GM18508 (cell line): ENCODE data around the gene VAMP1.

Experiments used
- ATAC-seq: cut with Tn5 transposase; IDR thresholded peaks from one replicate; pipeline ENCODE4 v1.9.1; 2021; ENCODE audit warnings: moderate number of reproducible peaks; ENCODE audit not compliant: insufficient read depth, unreplicated experiment

The VAMP1 gene

GRCh38 chr12:6452245-6452943, 18.1 kb downstream of the VAMP1 start:
- no peak for ATAC-seq

GRCh38 chr12:6451348-6452244, 18.9 kb downstream of the VAMP1 start, which contains the start of gene TAPBPL:
Gene TAPBPL, plus strand, starts transcription at chr12:6452042. Its CDS starts 207 bp downstream, at chr12:6452249.
- ATAC-seq, result no peak

GRCh38 chr12:6450869-6451347, 19.6 kb downstream of the VAMP1 start:
- ATAC-seq, result no peak

- no peak for ATAC-seq
Observed at GRCh38 chr12:6450091-6450868, 20.2 kb downstream of the VAMP1 start.

GRCh38 chr12:6444704-6445688, 25.5 kb downstream of the VAMP1 start, which contains the start of gene CD27:
Gene CD27, plus strand, starts transcription at chr12:6444955. Its CDS starts 141 bp downstream, at chr12:6445096.
- ATAC-seq, result no peak

GRCh38 chr12:6444031-6444430, 26.4 kb downstream of the VAMP1 start:
- ATAC-seq, result no peak

GRCh38 chr12:6443361-6443983, 27.0 kb downstream of the VAMP1 start:
- ATAC-seq, result no peak

- ATAC-seq, result no peak
Observed at GRCh38 chr12:6442836-6443235, 27.6 kb downstream of the VAMP1 start.

- ATAC-seq, result no peak
Observed at GRCh38 chr12:6440391-6440790, 30.1 kb downstream of the VAMP1 start.

- no peak for ATAC-seq
Observed at GRCh38 chr12:6438345-6438744, 32.1 kb downstream of the VAMP1 start.

- ATAC-seq, result no peak
Observed at GRCh38 chr12:6437586-6437985, 32.9 kb downstream of the VAMP1 start.

- no peak for ATAC-seq
Observed at GRCh38 chr12:6435961-6436715, 34.3 kb downstream of the VAMP1 start.

GRCh38 chr12:6434205-6435140, 36.0 kb downstream of the VAMP1 start:
- ATAC-seq, result no peak

- ATAC-seq, result no peak
Observed at GRCh38 chr12:6432991-6433390, 37.5 kb downstream of the VAMP1 start.

GRCh38 chr12:6430124-6430989, 40.1 kb downstream of the VAMP1 start:
- ATAC-seq, result no peak

GRCh38 chr12:6428326-6428725, 42.2 kb downstream of the VAMP1 start:
- ATAC-seq, result no peak
